WTC11 (cell line): ENCODE data around the gene PTPN6. TPM values are rescaled to one million over a fixed set of nuclear protein-coding genes. Genes with fewer than 3 reads are reported as not detected.

Experiments used
- ATAC-seq: fragments of 200-7000 bp; cut with Tn5 transposase; 2 replicates; pipeline ENCODE4 v1.10.0; 2021; ENCODE audit warnings: mild to moderate bottlenecking, moderate library complexity
- CTCF ChIA-PET: fragments of 300-600 bp; sonication (Branson Sonifier 250); formaldehyde crosslinking; loops from one replicate; lab custom pipeline; 2021; ENCODE audit warnings: antibody characterized with exemption; lab: Charles Lee
- POLR2A ChIA-PET: fragments of 350-600 bp; sonication (Branson Sonifier 250); formaldehyde crosslinking; loops from one replicate; lab custom pipeline; 2021; ENCODE audit warnings: antibody characterized with exemption; lab: Charles Lee
- DNase-seq: peaks from one replicate; pipeline ENCODE4 v3.0.0; 2021; ENCODE audit warnings: low spot score
- H3K27ac Mint-ChIP-seq: 2 replicates; pipeline ENCODE4 v1.8.0; 2021; ENCODE audit warnings: mixed read lengths
- H3K27me3 Mint-ChIP-seq: 2 replicates; pipeline ENCODE4 v1.8.0; 2021; ENCODE audit warnings: low read depth, mild to moderate bottlenecking, moderate library complexity, mixed read lengths
- H3K36me3 Mint-ChIP-seq: 2 replicates; pipeline ENCODE4 v1.8.0; 2021; ENCODE audit warnings: mixed read lengths
- H3K4me1 Mint-ChIP-seq: 2 replicates; pipeline ENCODE4 v1.8.0; 2022; ENCODE audit warnings: mixed read lengths
- H3K4me3 Mint-ChIP-seq: 2 replicates; pipeline ENCODE4 v1.8.0; 2021; ENCODE audit warnings: mild to moderate bottlenecking, moderate library complexity, mixed read lengths
- H3K9me3 Mint-ChIP-seq: 2 replicates; pipeline ENCODE4 v1.8.0; 2021; ENCODE audit warnings: mixed read lengths
- FOXK1 ChIP-seq: sonication (generic); formaldehyde crosslinking; IDR thresholded peaks from 2 replicates; pipeline ENCODE4 v1.8.0; 2022; ENCODE audit warnings: mild to moderate bottlenecking, moderate library complexity, missing genetic modification reagents
- GRHL2 ChIP-seq: fragments of 250-450 bp; sonication (Bioruptor Pico); IDR thresholded peaks from 2 replicates; pipeline ENCODE4 v1.8.0; 2022; ENCODE audit warnings: mild to moderate bottlenecking, moderate library complexity; ENCODE audit not compliant: insufficient replicate concordance, severe bottlenecking
- NFATC4 ChIP-seq: fragments of 250-450 bp; sonication (Bioruptor Pico); IDR thresholded peaks from 2 replicates; pipeline ENCODE4 v1.9.0; 2021; ENCODE audit warnings: mild to moderate bottlenecking
- NFYB ChIP-seq: sonication (generic); formaldehyde crosslinking; conservative IDR thresholded peaks from 2 replicates; pipeline ENCODE4 v1.8.0; 2022; ENCODE audit warnings: low read depth, missing genetic modification reagents
- RORB ChIP-seq: fragments of 250-450 bp; sonication (Bioruptor Pico); IDR thresholded peaks from 2 replicates; pipeline ENCODE4 v1.9.0; 2021; ENCODE audit warnings: mild to moderate bottlenecking
- TEAD1 ChIP-seq: sonication (generic); formaldehyde crosslinking; IDR thresholded peaks from 2 replicates; pipeline ENCODE4 v1.8.0; 2022; ENCODE audit warnings: mild to moderate bottlenecking, missing genetic modification reagents
- TP53 ChIP-seq: sonication (generic); formaldehyde crosslinking; IDR thresholded peaks from 2 replicates; pipeline ENCODE4 v1.8.1; 2023; ENCODE audit warnings: mild to moderate bottlenecking, missing genetic modification reagents
- ZNF219 ChIP-seq: sonication (generic); formaldehyde crosslinking; IDR thresholded peaks from 2 replicates; pipeline ENCODE4 v1.8.0; 2023; ENCODE audit warnings: missing genetic modification reagents, mild to moderate bottlenecking, borderline replicate concordance
- ZNF416 ChIP-seq: fragments of 250-450 bp; sonication (Bioruptor Pico); IDR thresholded peaks from 2 replicates; pipeline ENCODE4 v1.9.0; 2021; ENCODE audit warnings: mild to moderate bottlenecking, inconsistent platforms
- total RNA-seq: library from RNA; stranded (reverse); gene quantifications from 3 replicates; pipeline ENCODE4 v1.2.3, GENCODE V29; 2021
- TF ChIP-seq, protein P1 (sequence below): fragments of 250-450 bp; sonication (Bioruptor Pico); IDR thresholded peaks from 2 replicates; pipeline ENCODE4 v1.8.0; 2021; ENCODE audit warnings: mild to moderate bottlenecking
- TF ChIP-seq, protein P2 (sequence below): sonication (generic); formaldehyde crosslinking; IDR thresholded peaks from 2 replicates; pipeline ENCODE4 v1.8.1; 2023; ENCODE audit warnings: mild to moderate bottlenecking, moderate library complexity, missing genetic modification reagents
- TF ChIP-seq, protein P3 (sequence below): sonication (generic); formaldehyde crosslinking; IDR thresholded peaks from 2 replicates; pipeline ENCODE4 v1.8.0; 2023; ENCODE audit warnings: missing genetic modification reagents
- TF ChIP-seq, protein P4 (sequence below): fragments of 250-450 bp; sonication (Bioruptor Pico); IDR thresholded peaks from 2 replicates; pipeline ENCODE4 v1.9.0; 2021; ENCODE audit warnings: mild to moderate bottlenecking
- TF ChIP-seq, protein P5 (sequence below): sonication (generic); formaldehyde crosslinking; IDR thresholded peaks from 2 replicates; pipeline ENCODE4 v1.8.1; 2022; ENCODE audit warnings: low read depth, missing genetic modification reagents, borderline replicate concordance
- TF ChIP-seq, protein P6 (sequence below): sonication (generic); formaldehyde crosslinking; IDR thresholded peaks from 2 replicates; pipeline ENCODE4 v1.8.0; 2023; ENCODE audit warnings: missing genetic modification reagents, mild to moderate bottlenecking, borderline replicate concordance
- TF ChIP-seq, protein P7 (sequence below): fragments of 250-450 bp; sonication (Bioruptor Pico); IDR thresholded peaks from 2 replicates; pipeline ENCODE4 v1.9.0; 2021; ENCODE audit warnings: mild to moderate bottlenecking

The PTPN6 gene
- total RNA-seq, 1 experiment from 2014 or later = 27.1 TPM

DNA sequence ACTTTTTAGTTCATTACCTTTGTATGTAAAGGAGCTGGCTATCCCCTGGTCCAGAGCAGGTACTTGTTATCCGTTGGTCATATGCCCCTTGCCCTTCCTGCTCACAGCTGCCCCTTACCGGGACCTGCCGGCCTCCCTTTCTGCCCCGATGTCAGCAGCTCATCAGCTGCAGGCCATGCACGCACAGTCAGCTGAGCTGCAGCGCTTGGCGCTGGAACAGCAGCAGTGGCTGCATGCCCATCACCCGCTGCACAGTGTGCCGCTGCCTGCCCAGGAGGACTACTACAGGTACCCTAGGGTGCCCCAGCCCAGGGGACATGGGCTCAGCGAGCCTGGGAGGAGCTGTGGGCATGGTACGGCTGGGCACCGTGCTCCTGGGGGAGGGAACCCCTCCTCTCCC lies 9.9 kb upstream of the PTPN6 start:
- TF ChIP-seq, protein P1, sequence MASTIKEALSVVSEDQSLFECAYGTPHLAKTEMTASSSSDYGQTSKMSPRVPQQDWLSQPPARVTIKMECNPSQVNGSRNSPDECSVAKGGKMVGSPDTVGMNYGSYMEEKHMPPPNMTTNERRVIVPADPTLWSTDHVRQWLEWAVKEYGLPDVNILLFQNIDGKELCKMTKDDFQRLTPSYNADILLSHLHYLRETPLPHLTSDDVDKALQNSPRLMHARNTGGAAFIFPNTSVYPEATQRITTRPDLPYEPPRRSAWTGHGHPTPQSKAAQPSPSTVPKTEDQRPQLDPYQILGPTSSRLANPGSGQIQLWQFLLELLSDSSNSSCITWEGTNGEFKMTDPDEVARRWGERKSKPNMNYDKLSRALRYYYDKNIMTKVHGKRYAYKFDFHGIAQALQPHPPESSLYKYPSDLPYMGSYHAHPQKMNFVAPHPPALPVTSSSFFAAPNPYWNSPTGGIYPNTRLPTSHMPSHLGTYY = 0 out of 2 replicates have a peak, but pooled peaks have one; percentile 38
- TF ChIP-seq, protein P2, sequence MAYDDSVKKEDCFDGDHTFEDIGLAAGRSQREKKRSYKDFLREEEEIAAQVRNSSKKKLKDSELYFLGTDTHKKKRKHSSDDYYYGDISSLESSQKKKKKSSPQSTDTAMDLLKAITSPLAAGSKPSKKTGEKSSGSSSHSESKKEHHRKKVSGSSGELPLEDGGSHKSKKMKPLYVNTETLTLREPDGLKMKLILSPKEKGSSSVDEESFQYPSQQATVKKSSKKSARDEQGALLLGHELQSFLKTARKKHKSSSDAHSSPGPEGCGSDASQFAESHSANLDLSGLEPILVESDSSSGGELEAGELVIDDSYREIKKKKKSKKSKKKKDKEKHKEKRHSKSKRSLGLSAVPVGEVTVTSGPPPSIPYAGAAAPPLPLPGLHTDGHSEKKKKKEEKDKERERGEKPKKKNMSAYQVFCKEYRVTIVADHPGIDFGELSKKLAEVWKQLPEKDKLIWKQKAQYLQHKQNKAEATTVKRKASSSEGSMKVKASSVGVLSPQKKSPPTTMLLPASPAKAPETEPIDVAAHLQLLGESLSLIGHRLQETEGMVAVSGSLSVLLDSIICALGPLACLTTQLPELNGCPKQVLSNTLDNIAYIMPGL = no peak
- TF ChIP-seq GRHL2 (no peak), RORB (CRISPR knock-in tag) (peak; percentile 8; the same call in 1 of the 2 replicates), NFATC4 (CRISPR knock-in tag) (peak; percentile 59; the same call in 1 of the 2 replicates), NFYB (no peak), ZNF416 (CRISPR knock-in tag) (0 out of 2 replicates have a peak, but pooled peaks have one; percentile 47), TP53 (CRISPR knock-in tag) (no peak), FOXK1 (CRISPR knock-in tag) (no peak), ZNF219 (CRISPR knock-in tag) (no peak), TEAD1 (CRISPR knock-in tag) (no peak)
- TF ChIP-seq, protein P3, sequence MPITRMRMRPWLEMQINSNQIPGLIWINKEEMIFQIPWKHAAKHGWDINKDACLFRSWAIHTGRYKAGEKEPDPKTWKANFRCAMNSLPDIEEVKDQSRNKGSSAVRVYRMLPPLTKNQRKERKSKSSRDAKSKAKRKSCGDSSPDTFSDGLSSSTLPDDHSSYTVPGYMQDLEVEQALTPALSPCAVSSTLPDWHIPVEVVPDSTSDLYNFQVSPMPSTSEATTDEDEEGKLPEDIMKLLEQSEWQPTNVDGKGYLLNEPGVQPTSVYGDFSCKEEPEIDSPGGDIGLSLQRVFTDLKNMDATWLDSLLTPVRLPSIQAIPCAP (CRISPR knock-in tag) = no peak
- TF ChIP-seq, protein P4, sequence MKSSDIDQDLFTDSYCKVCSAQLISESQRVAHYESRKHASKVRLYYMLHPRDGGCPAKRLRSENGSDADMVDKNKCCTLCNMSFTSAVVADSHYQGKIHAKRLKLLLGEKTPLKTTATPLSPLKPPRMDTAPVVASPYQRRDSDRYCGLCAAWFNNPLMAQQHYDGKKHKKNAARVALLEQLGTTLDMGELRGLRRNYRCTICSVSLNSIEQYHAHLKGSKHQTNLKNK (CRISPR knock-in tag) = no peak
- TF ChIP-seq, protein P5, sequence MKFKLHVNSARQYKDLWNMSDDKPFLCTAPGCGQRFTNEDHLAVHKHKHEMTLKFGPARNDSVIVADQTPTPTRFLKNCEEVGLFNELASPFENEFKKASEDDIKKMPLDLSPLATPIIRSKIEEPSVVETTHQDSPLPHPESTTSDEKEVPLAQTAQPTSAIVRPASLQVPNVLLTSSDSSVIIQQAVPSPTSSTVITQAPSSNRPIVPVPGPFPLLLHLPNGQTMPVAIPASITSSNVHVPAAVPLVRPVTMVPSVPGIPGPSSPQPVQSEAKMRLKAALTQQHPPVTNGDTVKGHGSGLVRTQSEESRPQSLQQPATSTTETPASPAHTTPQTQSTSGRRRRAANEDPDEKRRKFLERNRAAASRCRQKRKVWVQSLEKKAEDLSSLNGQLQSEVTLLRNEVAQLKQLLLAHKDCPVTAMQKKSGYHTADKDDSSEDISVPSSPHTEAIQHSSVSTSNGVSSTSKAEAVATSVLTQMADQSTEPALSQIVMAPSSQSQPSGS = no peak
- TF ChIP-seq, protein P6, sequence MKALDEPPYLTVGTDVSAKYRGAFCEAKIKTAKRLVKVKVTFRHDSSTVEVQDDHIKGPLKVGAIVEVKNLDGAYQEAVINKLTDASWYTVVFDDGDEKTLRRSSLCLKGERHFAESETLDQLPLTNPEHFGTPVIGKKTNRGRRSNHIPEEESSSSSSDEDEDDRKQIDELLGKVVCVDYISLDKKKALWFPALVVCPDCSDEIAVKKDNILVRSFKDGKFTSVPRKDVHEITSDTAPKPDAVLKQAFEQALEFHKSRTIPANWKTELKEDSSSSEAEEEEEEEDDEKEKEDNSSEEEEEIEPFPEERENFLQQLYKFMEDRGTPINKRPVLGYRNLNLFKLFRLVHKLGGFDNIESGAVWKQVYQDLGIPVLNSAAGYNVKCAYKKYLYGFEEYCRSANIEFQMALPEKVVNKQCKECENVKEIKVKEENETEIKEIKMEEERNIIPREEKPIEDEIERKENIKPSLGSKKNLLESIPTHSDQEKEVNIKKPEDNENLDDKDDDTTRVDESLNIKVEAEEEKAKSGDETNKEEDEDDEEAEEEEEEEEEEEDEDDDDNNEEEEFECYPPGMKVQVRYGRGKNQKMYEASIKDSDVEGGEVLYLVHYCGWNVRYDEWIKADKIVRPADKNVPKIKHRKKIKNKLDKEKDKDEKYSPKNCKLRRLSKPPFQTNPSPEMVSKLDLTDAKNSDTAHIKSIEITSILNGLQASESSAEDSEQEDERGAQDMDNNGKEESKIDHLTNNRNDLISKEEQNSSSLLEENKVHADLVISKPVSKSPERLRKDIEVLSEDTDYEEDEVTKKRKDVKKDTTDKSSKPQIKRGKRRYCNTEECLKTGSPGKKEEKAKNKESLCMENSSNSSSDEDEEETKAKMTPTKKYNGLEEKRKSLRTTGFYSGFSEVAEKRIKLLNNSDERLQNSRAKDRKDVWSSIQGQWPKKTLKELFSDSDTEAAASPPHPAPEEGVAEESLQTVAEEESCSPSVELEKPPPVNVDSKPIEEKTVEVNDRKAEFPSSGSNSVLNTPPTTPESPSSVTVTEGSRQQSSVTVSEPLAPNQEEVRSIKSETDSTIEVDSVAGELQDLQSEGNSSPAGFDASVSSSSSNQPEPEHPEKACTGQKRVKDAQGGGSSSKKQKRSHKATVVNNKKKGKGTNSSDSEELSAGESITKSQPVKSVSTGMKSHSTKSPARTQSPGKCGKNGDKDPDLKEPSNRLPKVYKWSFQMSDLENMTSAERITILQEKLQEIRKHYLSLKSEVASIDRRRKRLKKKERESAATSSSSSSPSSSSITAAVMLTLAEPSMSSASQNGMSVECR (CRISPR knock-in tag) = no peak
- TF ChIP-seq, protein P7, sequence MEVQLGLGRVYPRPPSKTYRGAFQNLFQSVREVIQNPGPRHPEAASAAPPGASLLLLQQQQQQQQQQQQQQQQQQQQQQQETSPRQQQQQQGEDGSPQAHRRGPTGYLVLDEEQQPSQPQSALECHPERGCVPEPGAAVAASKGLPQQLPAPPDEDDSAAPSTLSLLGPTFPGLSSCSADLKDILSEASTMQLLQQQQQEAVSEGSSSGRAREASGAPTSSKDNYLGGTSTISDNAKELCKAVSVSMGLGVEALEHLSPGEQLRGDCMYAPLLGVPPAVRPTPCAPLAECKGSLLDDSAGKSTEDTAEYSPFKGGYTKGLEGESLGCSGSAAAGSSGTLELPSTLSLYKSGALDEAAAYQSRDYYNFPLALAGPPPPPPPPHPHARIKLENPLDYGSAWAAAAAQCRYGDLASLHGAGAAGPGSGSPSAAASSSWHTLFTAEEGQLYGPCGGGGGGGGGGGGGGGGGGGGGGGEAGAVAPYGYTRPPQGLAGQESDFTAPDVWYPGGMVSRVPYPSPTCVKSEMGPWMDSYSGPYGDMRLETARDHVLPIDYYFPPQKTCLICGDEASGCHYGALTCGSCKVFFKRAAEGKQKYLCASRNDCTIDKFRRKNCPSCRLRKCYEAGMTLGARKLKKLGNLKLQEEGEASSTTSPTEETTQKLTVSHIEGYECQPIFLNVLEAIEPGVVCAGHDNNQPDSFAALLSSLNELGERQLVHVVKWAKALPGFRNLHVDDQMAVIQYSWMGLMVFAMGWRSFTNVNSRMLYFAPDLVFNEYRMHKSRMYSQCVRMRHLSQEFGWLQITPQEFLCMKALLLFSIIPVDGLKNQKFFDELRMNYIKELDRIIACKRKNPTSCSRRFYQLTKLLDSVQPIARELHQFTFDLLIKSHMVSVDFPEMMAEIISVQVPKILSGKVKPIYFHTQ (CRISPR knock-in tag) = 0 out of 2 replicates have a peak, but pooled peaks have one; percentile 16
- ChIA-PET POLR2A (interaction anchor here (0.8 kb wide), 2 partner anchors 16 to 28 kb away, joined by 3 read pairs; no protein-coding TSS in a partner anchor), CTCF (interaction anchor here (1.1 to 5.5 kb wide), 3 partner anchors 16 to 72 kb away, joined by 4 to 53 read pairs (median 4); partner anchors contain the start of gene SPSB2)
- no peak for ATAC-seq
- peaks cover 15% of the 10 kb centered on the region for H3K36me3 Mint-ChIP-seq
- DNase-seq = no peak
- H3K4me1 Mint-ChIP-seq = peaks cover 51% of the 10 kb centered on the region
- no peak overlapping the region for H3K4me3 Mint-ChIP-seq
- H3K9me3 Mint-ChIP-seq = no peaks in the 10 kb centered on the region
- no peak overlapping the region for H3K27ac Mint-ChIP-seq
- no peaks in the 10 kb centered on the region for H3K27me3 Mint-ChIP-seq
